GM12891 (cell line): ENCODE results near the gene MSI1.

Source experiments
- POLR2A ChIP-seq: IDR thresholded peaks from 2 replicates; pipeline ENCODE4 v1.6.1; 2011; ENCODE audit warnings: low read depth, low read length, control low read depth
- TAF1 ChIP-seq: IDR thresholded peaks from 2 replicates; pipeline ENCODE4 v1.6.1; 2011; ENCODE audit warnings: low read depth, low read length, control low read depth

- TF ChIP-seq TAF1 (no peak), POLR2A (no peak)
These were observed 7.0 kb upstream of the MSI1 start for GRCh38 chr12:120376009-120376408.
